Measurements from ENCODE around the gene NR3C1. TPM values are rescaled to one million over a fixed set of nuclear protein-coding genes. Genes with fewer than 3 reads are reported as not detected.

NR3C1 gene
- total RNA-seq, 1 experiment from 2014 or later, result 17.5 TPM

DNA sequence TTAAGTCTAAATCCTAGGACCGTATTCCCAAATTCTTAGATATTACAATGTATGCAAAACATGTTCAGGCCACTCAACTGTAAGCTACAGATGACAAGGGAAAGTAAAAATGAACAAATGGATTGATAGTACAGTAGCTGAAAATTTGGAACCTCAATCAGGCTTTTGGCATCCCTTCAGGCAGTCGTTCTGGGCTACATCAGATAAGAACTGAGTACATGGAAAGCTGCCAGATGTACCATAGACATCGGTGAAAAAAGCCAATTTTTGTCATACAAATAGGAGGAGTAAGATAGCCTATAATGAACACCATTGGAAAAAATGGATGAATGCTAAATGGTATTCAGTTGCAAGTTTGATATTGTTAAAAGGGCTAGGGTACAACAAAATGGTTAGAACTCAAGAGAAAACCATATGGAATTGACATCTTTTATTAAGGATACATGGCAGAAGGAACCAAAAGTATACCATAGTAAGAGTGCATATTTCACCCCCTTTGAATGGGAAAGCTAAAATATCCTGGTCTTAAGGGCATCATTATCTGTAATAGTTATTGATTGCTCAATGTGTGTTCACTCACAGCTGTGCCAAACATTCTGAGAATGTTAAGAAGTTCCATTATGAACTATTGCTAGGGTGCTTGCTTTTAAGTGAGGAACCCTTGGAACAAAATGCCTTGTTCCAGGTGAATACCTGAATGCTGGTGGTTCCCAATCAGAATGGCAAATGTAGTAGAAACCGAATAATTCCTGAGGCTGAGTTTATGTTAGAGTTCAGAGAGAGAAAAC is 86.4 kb downstream of the NR3C1 start:
- H3K4me3 ChIP-seq (ENCODE audit: low read depth, low read length), result no peak overlapping the region
- Mint-ChIP-seq H3K27me3 (ENCODE audit: insufficient read depth, unreplicated experiment) (no peaks in the 10 kb centered on the region), H3K4me3 (ENCODE audit: unreplicated experiment) (no peak overlapping the region), H3K27ac (ENCODE audit: unreplicated experiment) (no peak overlapping the region), H3K36me3 (ENCODE audit: insufficient read depth, unreplicated experiment) (no peaks in the 10 kb centered on the region), H3K4me1 (ENCODE audit: low read depth, unreplicated experiment) (peaks cover 14% of the 10 kb centered on the region), H3K9me3 (ENCODE audit: unreplicated experiment) (no peaks in the 10 kb centered on the region)
- TF ChIP-seq, protein P1, sequence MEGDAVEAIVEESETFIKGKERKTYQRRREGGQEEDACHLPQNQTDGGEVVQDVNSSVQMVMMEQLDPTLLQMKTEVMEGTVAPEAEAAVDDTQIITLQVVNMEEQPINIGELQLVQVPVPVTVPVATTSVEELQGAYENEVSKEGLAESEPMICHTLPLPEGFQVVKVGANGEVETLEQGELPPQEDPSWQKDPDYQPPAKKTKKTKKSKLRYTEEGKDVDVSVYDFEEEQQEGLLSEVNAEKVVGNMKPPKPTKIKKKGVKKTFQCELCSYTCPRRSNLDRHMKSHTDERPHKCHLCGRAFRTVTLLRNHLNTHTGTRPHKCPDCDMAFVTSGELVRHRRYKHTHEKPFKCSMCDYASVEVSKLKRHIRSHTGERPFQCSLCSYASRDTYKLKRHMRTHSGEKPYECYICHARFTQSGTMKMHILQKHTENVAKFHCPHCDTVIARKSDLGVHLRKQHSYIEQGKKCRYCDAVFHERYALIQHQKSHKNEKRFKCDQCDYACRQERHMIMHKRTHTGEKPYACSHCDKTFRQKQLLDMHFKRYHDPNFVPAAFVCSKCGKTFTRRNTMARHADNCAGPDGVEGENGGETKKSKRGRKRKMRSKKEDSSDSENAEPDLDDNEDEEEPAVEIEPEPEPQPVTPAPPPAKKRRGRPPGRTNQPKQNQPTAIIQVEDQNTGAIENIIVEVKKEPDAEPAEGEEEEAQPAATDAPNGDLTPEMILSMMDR (IDR thresholded peaks at IDR 0.05; ENCODE audit: insufficient read depth in 1 of 2, low read depth in 1 of 2, low read length in 1 of 2, severe bottlenecking in 1 of 2, unreplicated experiment in 1 of 2), result no peak
- H3K36me3 ChIP-seq (ENCODE audit: control insufficient read depth, insufficient read depth, low read length), result no peaks in the 10 kb centered on the region
- H3K9me3 ChIP-seq, result no peaks in the 10 kb centered on the region
- ChIA-PET POLR2A (no interaction called here), CTCF (no interaction called here)
- H3K27me3 ChIP-seq (replicated peaks; ENCODE audit: control insufficient read depth, insufficient read depth, low read length), result no peaks in the 10 kb centered on the region
- DNase-seq, result no peak
- intact Hi-C loops (cut with micrococcal nuclease; ENCODE audit: unreplicated experiment), result no loop called here
- H3K4me1 ChIP-seq, result peaks cover 28% of the 10 kb centered on the region
- BruUV-seq (replicated peaks), result no TSS peak

DNA sequence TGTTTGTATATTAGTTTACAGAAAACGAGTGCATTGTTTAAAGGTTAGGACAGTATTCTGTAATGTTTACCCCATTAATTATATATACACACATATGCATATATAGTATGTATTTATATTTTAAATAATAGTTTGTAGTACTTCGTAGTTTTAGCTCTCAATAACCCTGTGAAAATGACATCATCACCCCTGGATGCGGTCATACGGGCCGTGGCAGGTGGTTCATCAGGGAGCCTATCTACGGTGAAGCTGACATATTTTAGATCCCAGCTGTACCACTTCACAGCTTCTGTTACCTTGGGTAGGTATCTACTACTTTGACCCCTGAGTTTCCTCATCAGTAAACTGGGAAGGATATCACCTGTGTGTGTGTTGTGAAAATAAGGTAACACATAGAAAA is 87.1 kb downstream of the NR3C1 start:
- Histone ChIP-seq H3K36me3 (ENCODE audit: control insufficient read depth, insufficient read depth, low read length) (no peaks in the 10 kb centered on the region), H3K4me1 (peaks cover 23% of the 10 kb centered on the region), H3K27me3 (replicated peaks; ENCODE audit: control insufficient read depth, insufficient read depth, low read length) (no peaks in the 10 kb centered on the region), H3K9me3 (no peaks in the 10 kb centered on the region), H3K4me3 (ENCODE audit: low read depth, low read length) (no peak overlapping the region)
- no peaks in the 10 kb centered on the region for H3K36me3 Mint-ChIP-seq (ENCODE audit: insufficient read depth, unreplicated experiment)
- no peaks in the 10 kb centered on the region for H3K27me3 Mint-ChIP-seq (ENCODE audit: insufficient read depth, unreplicated experiment)
- no TSS peak for BruUV-seq (replicated peaks)
- no peaks in the 10 kb centered on the region for H3K9me3 Mint-ChIP-seq (ENCODE audit: unreplicated experiment)
- intact Hi-C loops (cut with micrococcal nuclease; ENCODE audit: unreplicated experiment), result no loop called here
- TF ChIP-seq, protein P1 (IDR thresholded peaks at IDR 0.05; ENCODE audit: insufficient read depth in 1 of 2, low read depth in 1 of 2, low read length in 1 of 2, severe bottlenecking in 1 of 2, unreplicated experiment in 1 of 2), result no peak
- H3K4me3 Mint-ChIP-seq (ENCODE audit: unreplicated experiment), result no peak overlapping the region
- POLR2A ChIA-PET, result no interaction called here
- DNase-seq, result no peak
- H3K27ac Mint-ChIP-seq (ENCODE audit: unreplicated experiment), result no peak overlapping the region
- peaks cover 10% of the 10 kb centered on the region for H3K4me1 Mint-ChIP-seq (ENCODE audit: low read depth, unreplicated experiment)
- CTCF ChIA-PET, result no interaction called here

DNA sequence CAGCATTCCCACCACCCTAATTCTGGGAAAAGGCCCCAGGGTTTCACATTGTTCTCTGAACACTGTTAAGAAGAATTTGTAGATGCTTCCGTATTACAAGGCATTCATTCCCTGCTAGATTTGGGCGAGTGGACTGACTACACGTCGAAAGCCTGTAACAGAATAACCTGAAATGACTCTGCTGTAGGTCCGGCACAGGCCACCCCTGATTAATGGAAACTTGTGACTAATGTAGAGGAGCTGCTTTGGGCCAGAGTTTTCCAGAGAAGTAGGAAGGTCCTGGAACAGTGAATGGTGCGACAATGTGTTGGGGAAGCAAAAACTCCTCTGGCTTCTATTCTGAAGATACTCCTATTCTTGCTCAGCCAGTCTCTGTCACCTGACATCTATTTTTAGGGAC is 87.6 kb downstream of the NR3C1 start:
- Histone ChIP-seq H3K4me3 (ENCODE audit: low read depth, low read length) (no peak overlapping the region), H3K9me3 (no peaks in the 10 kb centered on the region), H3K36me3 (ENCODE audit: control insufficient read depth, insufficient read depth, low read length) (no peaks in the 10 kb centered on the region), H3K27me3 (replicated peaks; ENCODE audit: control insufficient read depth, insufficient read depth, low read length) (no peaks in the 10 kb centered on the region), H3K4me1 (peaks cover 20% of the 10 kb centered on the region; the same call in 1 of the 2 replicates)
- intact Hi-C loops (cut with micrococcal nuclease; ENCODE audit: unreplicated experiment), result no loop called here
- Mint-ChIP-seq H3K4me1 (ENCODE audit: low read depth, unreplicated experiment) (peaks cover 7% of the 10 kb centered on the region), H3K4me3 (ENCODE audit: unreplicated experiment) (no peak overlapping the region), H3K9me3 (ENCODE audit: unreplicated experiment) (no peaks in the 10 kb centered on the region), H3K27ac (ENCODE audit: unreplicated experiment) (no peak overlapping the region), H3K36me3 (ENCODE audit: insufficient read depth, unreplicated experiment) (no peaks in the 10 kb centered on the region), H3K27me3 (ENCODE audit: insufficient read depth, unreplicated experiment) (no peaks in the 10 kb centered on the region)
- TF ChIP-seq, protein P1 (IDR thresholded peaks at IDR 0.05; ENCODE audit: insufficient read depth in 1 of 2, low read depth in 1 of 2, low read length in 1 of 2, severe bottlenecking in 1 of 2, unreplicated experiment in 1 of 2), result no peak
- POLR2A ChIA-PET, result no interaction called here
- BruUV-seq (replicated peaks), result no TSS peak
- CTCF ChIA-PET, result no interaction called here
- DNase-seq, result no peak
